ENCODE measurements around the gene KDM8. TPM values are rescaled to one million over a fixed set of nuclear protein-coding genes. Genes with fewer than 3 reads are reported as not detected.

Gene KDM8
- total RNA-seq, 1 experiment from 2014 or later: 3.7 TPM

- BruUV-seq (replicated peaks): no TSS peak
Observed at GRCh38 chr16:27242868-27243590, 39.7 kb downstream of the KDM8 start.

GRCh38 chr16:27243725-27244362, 40.5 kb downstream of the KDM8 start:
- H3K9me3 Mint-ChIP-seq (ENCODE audit: unreplicated experiment): no peaks in the 10 kb centered on the region
- DNase-seq (ENCODE audit: unreplicated experiment): no peak
- H3K36me3 Mint-ChIP-seq (ENCODE audit: insufficient read depth, unreplicated experiment): peaks cover 28% of the 10 kb centered on the region
- CTCF ChIA-PET: interaction anchor here (1.3 to 4.9 kb wide), 3 partner anchors 9 to 124 kb away, joined by 3 to 50 read pairs (median 8); no protein-coding TSS in a partner anchor
- peaks cover 10% of the 10 kb centered on the region for H3K4me1 Mint-ChIP-seq (ENCODE audit: insufficient read depth, unreplicated experiment)
- no TSS peak for BruUV-seq (replicated peaks)
- H3K4me3 Mint-ChIP-seq (ENCODE audit: unreplicated experiment): no peak overlapping the region
- TF ChIP-seq CTCF (IDR thresholded peaks at IDR 0.05; ENCODE audit: unreplicated experiment): no peak
- intact Hi-C loops (cut with micrococcal nuclease): no loop called here
- H3K27me3 Mint-ChIP-seq (ENCODE audit: insufficient read depth, unreplicated experiment): no peaks in the 10 kb centered on the region
- peak overlapping the region; percentile 42 for H3K27ac Mint-ChIP-seq (ENCODE audit: low read depth, unreplicated experiment)
- POLR2A ChIA-PET: no interaction called here

More at GRCh38 chr16:27242868-27243590, 39.7 kb downstream of the KDM8 start:
- TF ChIP-seq CTCF (IDR thresholded peaks at IDR 0.05; ENCODE audit: unreplicated experiment): no peak
- no peaks in the 10 kb centered on the region for H3K9me3 Mint-ChIP-seq (ENCODE audit: unreplicated experiment)
- peaks cover 30% of the 10 kb centered on the region for H3K36me3 Mint-ChIP-seq (ENCODE audit: insufficient read depth, unreplicated experiment)
- peaks cover 15% of the 10 kb centered on the region for H3K4me1 Mint-ChIP-seq (ENCODE audit: insufficient read depth, unreplicated experiment)
- H3K4me3 Mint-ChIP-seq (ENCODE audit: unreplicated experiment): no peak overlapping the region
- intact Hi-C loops (cut with micrococcal nuclease): no loop called here
- ChIA-PET CTCF (interaction anchor here (1.3 to 4.9 kb wide), 3 partner anchors 8 to 125 kb away, joined by 3 to 50 read pairs (median 8); no protein-coding TSS in a partner anchor), POLR2A (no interaction called here)
- no peak overlapping the region for H3K27ac Mint-ChIP-seq (ENCODE audit: low read depth, unreplicated experiment)
- DNase-seq (ENCODE audit: unreplicated experiment): no peak
- H3K27me3 Mint-ChIP-seq (ENCODE audit: insufficient read depth, unreplicated experiment): no peaks in the 10 kb centered on the region

GRCh38 chr16:27244363-27244755, 41.0 kb downstream of the KDM8 start:
- H3K27ac Mint-ChIP-seq (ENCODE audit: low read depth, unreplicated experiment): peak overlapping the region; percentile 42
- DNase-seq (ENCODE audit: unreplicated experiment): no peak
- POLR2A ChIA-PET: no interaction called here
- no peak overlapping the region for H3K4me3 Mint-ChIP-seq (ENCODE audit: unreplicated experiment)
- TF ChIP-seq CTCF (IDR thresholded peaks at IDR 0.05; ENCODE audit: unreplicated experiment): no peak
- H3K9me3 Mint-ChIP-seq (ENCODE audit: unreplicated experiment): no peaks in the 10 kb centered on the region
- intact Hi-C loops (cut with micrococcal nuclease): no loop called here
- no peaks in the 10 kb centered on the region for H3K27me3 Mint-ChIP-seq (ENCODE audit: insufficient read depth, unreplicated experiment)
- no TSS peak for BruUV-seq (replicated peaks)
- H3K36me3 Mint-ChIP-seq (ENCODE audit: insufficient read depth, unreplicated experiment): peaks cover 28% of the 10 kb centered on the region
- CTCF ChIA-PET: interaction anchor here (0.6 to 4.9 kb wide), 4 partner anchors 10 to 278 kb away, joined by 3 to 50 read pairs (median 6); no protein-coding TSS in a partner anchor
- peaks cover 10% of the 10 kb centered on the region for H3K4me1 Mint-ChIP-seq (ENCODE audit: insufficient read depth, unreplicated experiment)
